Lower leg skin (tissue), 4 donors: Measurements from ENCODE around the gene PDGFD. TPM values are rescaled to one million over a fixed set of nuclear protein-coding genes. Genes with fewer than 3 reads are reported as not detected.

ENCODE experiments used
- DNase-seq, 2 donors: peaks; one replicate each; pipeline ENCODE4 v3.0.0-alpha.2; 2019; ENCODE audit warnings: low spot score in 2 of 2
- H3K4me3 ChIP-seq: fragments of 200-600 bp; sonication (generic); 2 replicates; pipeline ENCODE4 v1.5.1; 2017; ENCODE audit warnings: mild to moderate bottlenecking, low read depth; ENCODE audit not compliant: poor library complexity, severe bottlenecking
- CTCF ChIP-seq, 3 donors: fragments of 450-650 bp; IDR thresholded peaks; one replicate each; pipeline ENCODE4 v1.5.1; 2016; ENCODE audit warnings: antibody characterized with exemption in 3 of 3, mild to moderate bottlenecking in 3 of 3, moderate library complexity in 2 of 3
- POLR2A ChIP-seq, 2 donors: fragments of 450-650 bp; IDR thresholded peaks; one replicate each; pipeline ENCODE4 v1.6.1; 2016 to 2017; ENCODE audit warnings: antibody characterized with exemption in 2 of 2, mild to moderate bottlenecking in 1 of 2, moderate library complexity in 1 of 2
- WGBS, 2 donors: methylation state at CpG; one replicate each; pipeline ENCODE4 v1.1.5; 2018; 5-methylcytosine and 5-hydroxymethylcytosine counted together
- intact Hi-C: fragments of 100-400 bp; cut with DNase I; formaldehyde crosslinking; loops from one replicate; pipeline ENCODE4 v1.15.0; 2023; ENCODE audit warnings: low total_unique reads
- total RNA-seq, 4 donors: library from RNA; depleted of rRNA; stranded (reverse); fragments of >200 nt; gene quantifications; one replicate each; pipeline ENCODE4 v1.1.0, GENCODE V29; 2016

Gene PDGFD
- total RNA-seq, 4 donors from 2014 or later, result 6.8 to 15.1 (median 10.5) TPM

- DNase-seq, result no peak
- TF ChIP-seq POLR2A (IDR thresholded peaks at IDR 0.05) (no peak), CTCF (IDR thresholded peaks at IDR 0.05) (no peak)
- no peak overlapping the region for H3K4me3 ChIP-seq
- 73 to 87% methylated on average over 3 of the region's 3 CpGs for WGBS, 2 donors
- intact Hi-C loops, result no loop called here
These were observed 69.4 kb downstream of the PDGFD start for GRCh38 chr11:104094576-104094975.

- H3K4me3 ChIP-seq, result no peak overlapping the region
- TF ChIP-seq POLR2A (IDR thresholded peaks at IDR 0.05), result no peak
- no peak for TF ChIP-seq CTCF (IDR thresholded peaks at IDR 0.05)
- DNase-seq, result no peak
- 96% methylated on average over 5 of the region's 5 CpGs for whole genome bisulfite sequencing, 2 donors
- intact Hi-C loops, result no loop called here
These were observed 70.3 kb downstream of the PDGFD start for GRCh38 chr11:104093426-104094280.

- 70 to 84% methylated on average over 2 of the region's 2 CpGs for WGBS, 2 donors
- no peak overlapping the region for H3K4me3 ChIP-seq
- intact Hi-C loops, result no loop called here
- DNase-seq, result no peak
- no peak for TF ChIP-seq POLR2A (IDR thresholded peaks at IDR 0.05)
- TF ChIP-seq CTCF (IDR thresholded peaks at IDR 0.05), result no peak
These were observed 71.2 kb downstream of the PDGFD start for GRCh38 chr11:104092744-104093143.

GRCh38 chr11:104091281-104092096, 72.5 kb downstream of the PDGFD start:
- DNase-seq, result no peak
- no peak overlapping the region for H3K4me3 ChIP-seq
- intact Hi-C loops, result no loop called here
- TF ChIP-seq CTCF (IDR thresholded peaks at IDR 0.05) (no peak), POLR2A (IDR thresholded peaks at IDR 0.05) (no peak)
- 76 to 77% methylated on average over 4 of the region's 4 CpGs for WGBS, 2 donors

- no peak overlapping the region for H3K4me3 ChIP-seq
- 45 to 59% methylated on average over 3 of the region's 3 CpGs for WGBS, 2 donors
- TF ChIP-seq CTCF (IDR thresholded peaks at IDR 0.05) (no peak), POLR2A (IDR thresholded peaks at IDR 0.05) (no peak)
- DNase-seq, result no peak
- intact Hi-C loops, result no loop called here
These were observed 73.2 kb downstream of the PDGFD start for GRCh38 chr11:104090767-104091166.
